ENCODE results near the gene NEK8.
A peak's percentile ranks its signal among the peaks of the same experiment; 100 is the strongest.
"Not testable (repeated sequence)": the region's sequence is repeated elsewhere in the genome, so short reads cannot be mapped to it uniquely, and the experiment has no call there.

Gene NEK8

GRCh38 chr17:28710861-28711722, 17.5 kb upstream of the NEK8 start:
- peak; percentile 47 to 95 (median 81) for DNase-seq

- DNase-seq, result peak in 2 of 56 donors; percentile 57 to 60
Observed at GRCh38 chr17:28711723-28712031, 16.9 kb upstream of the NEK8 start, which contains the start of gene PROCA1. PROCA1 (minus strand) TSS chr17:28711888; CDS start chr17:28711660, 228 bp downstream.

- no peak for DNase-seq
Observed at GRCh38 chr17:28712032-28712704, 16.4 kb upstream of the NEK8 start.

GRCh38 chr17:28712705-28713415, 15.7 kb upstream of the NEK8 start:
- DNase-seq, result no peak

GRCh38 chr17:28714281-28714680, 14.3 kb upstream of the NEK8 start:
- DNase-seq, result no peak

- no peak for DNase-seq
Observed at GRCh38 chr17:28715217-28715616, 13.4 kb upstream of the NEK8 start.

- peak in 1 of 56 donors; percentile 20 for DNase-seq
Observed at GRCh38 chr17:28716740-28717577, 11.6 kb upstream of the NEK8 start.

GRCh38 chr17:28717578-28718332, 10.8 kb upstream of the NEK8 start, which contains the start of gene RAB34:
RAB34 (minus strand) TSS chr17:28717868; CDS start chr17:28717266, 602 bp downstream.
- DNase-seq, result peak in 35 of 56 donors; percentile 12 to 70 (median 41)

- no peak for DNase-seq
Observed at GRCh38 chr17:28718333-28719020, 10.1 kb upstream of the NEK8 start.

GRCh38 chr17:28719021-28719433, 9.6 kb upstream of the NEK8 start:
- no peak for DNase-seq

- DNase-seq, result no peak
Observed at GRCh38 chr17:28720247-28720996, 8.2 kb upstream of the NEK8 start.

GRCh38 chr17:28720997-28721329, 7.6 kb upstream of the NEK8 start:
- DNase-seq, result not testable (repeated sequence)

GRCh38 chr17:28722417-28723158, 6.0 kb upstream of the NEK8 start:
- no peak for DNase-seq

GRCh38 chr17:28723159-28723835, 5.3 kb upstream of the NEK8 start:
- no peak for DNase-seq

GRCh38 chr17:28723836-28724499, 4.6 kb upstream of the NEK8 start:
- not testable (repeated sequence) for DNase-seq

- DNase-seq, result no peak
Observed at GRCh38 chr17:28724500-28725165, 4.0 kb upstream of the NEK8 start.

Measured in nucleus accumbens (tissue), 56 donors.